ENCODE results near the gene ZBTB5. TPM values are rescaled to one million over a fixed set of nuclear protein-coding genes. Genes with fewer than 3 reads are reported as not detected.
A peak's percentile ranks its signal among the peaks of the same experiment; 100 is the strongest.

The ZBTB5 gene
- total and polyA plus RNA-seq, 2 of the 13 experiments (the other 11 are each of a cell fraction or from before 2014, with no cell fraction given): 12.5 to 20.5 TPM

- TF ChIP-seq ZFP91 (CRISPR knock-in tag; IDR thresholded peaks at IDR 0.05; ENCODE audit: borderline replicate concordance) (peak; percentile 88), REST (IDR thresholded peaks at IDR 0.05; ENCODE audit: borderline replicate concordance in 1 of 2, low read depth in 1 of 2, low read length in 2 of 2) (peak in 1 of 2 experiments; percentile 35; a peak in 1 of 4 replicates), ZBTB42 (CRISPR knock-in tag; IDR thresholded peaks at IDR 0.05) (peak; percentile 57; the same call in 1 of the 2 replicates), HHEX (CRISPR knock-in tag; IDR thresholded peaks at IDR 0.05) (no peak), FOSL1 (CRISPR knock-in tag; IDR thresholded peaks at IDR 0.05; ENCODE audit: borderline replicate concordance) (no peak; the same call in 1 of the 2 replicates), ZBTB14 (CRISPR knock-in tag; IDR thresholded peaks at IDR 0.05) (peak; percentile 52), ZNF343 (CRISPR knock-in tag; IDR thresholded peaks at IDR 0.05) (peak; percentile 91), FOXA1 (IDR thresholded peaks at IDR 0.05) (no peak), FOXA1 (CRISPR knock-in tag; IDR thresholded peaks at IDR 0.05) (no peak; the same call in 1 of the 2 replicates), SRY (CRISPR knock-in tag; IDR thresholded peaks at IDR 0.05) (no peak), RBM39 (IDR thresholded peaks at IDR 0.05; ENCODE audit: low read depth, low read length, poor library complexity, severe bottlenecking) (peak; percentile 78), ZNF280B (CRISPR knock-in tag; IDR thresholded peaks at IDR 0.05; ENCODE audit: borderline replicate concordance) (0 out of 2 replicates have a peak, but pooled peaks have one; percentile 11), ZNF619 (CRISPR knock-in tag; IDR thresholded peaks at IDR 0.05) (peak; percentile 74; the same call in 1 of the 2 replicates), ZNF205 (CRISPR knock-in tag; IDR thresholded peaks at IDR 0.05) (no peak; the same call in 1 of the 2 replicates), ZNF710 (CRISPR knock-in tag; IDR thresholded peaks at IDR 0.05; ENCODE audit: borderline replicate concordance) (peak; percentile 55; the same call in 1 of the 2 replicates)
These were observed 42.8 kb downstream of the ZBTB5 start, which contains the start of gene GRHPR (continued) for GRCh38 chr9:37422289-37423104.

Measured in HepG2 (cell line).